Endodermal cell (in vitro differentiated cells): Measurements from ENCODE around the gene NNMT. TPM values are rescaled to one million over a fixed set of nuclear protein-coding genes. Genes with fewer than 3 reads are reported as not detected.
A peak's percentile ranks its signal among the peaks of the same experiment; 100 is the strongest.

Experiments
- DNase-seq: peaks from one replicate; pipeline ENCODE4 v3.0.0-alpha.2; 2017
- H3K27ac ChIP-seq: 2 replicates; pipeline ENCODE4 v1.5.1; 2013; ENCODE audit warnings: mild to moderate bottlenecking, low read depth, low read length, moderate library complexity
- H3K27me3 ChIP-seq: 2 replicates; pipeline ENCODE4 v1.6.1; 2013; ENCODE audit warnings: mild to moderate bottlenecking, low read length, moderate library complexity; ENCODE audit not compliant: insufficient read depth, control insufficient read depth, poor library complexity, severe bottlenecking
- H3K36me3 ChIP-seq: 2 replicates; pipeline ENCODE4 v1.7.0; 2013; ENCODE audit warnings: mild to moderate bottlenecking, low read length, moderate library complexity; ENCODE audit not compliant: control insufficient read depth, insufficient read depth
- H3K4me1 ChIP-seq: one replicate; pipeline ENCODE4 v1.7.0; 2013; ENCODE audit warnings: low read length; ENCODE audit not compliant: control insufficient read depth, insufficient read depth
- H3K4me3 ChIP-seq: 2 replicates; pipeline ENCODE4 v1.5.1; 2013; ENCODE audit warnings: mild to moderate bottlenecking, low read length, moderate library complexity
- H3K9ac ChIP-seq: 2 replicates; pipeline ENCODE4 v1.6.1; 2013; ENCODE audit warnings: mild to moderate bottlenecking, low read length, moderate library complexity; ENCODE audit not compliant: poor library complexity, severe bottlenecking; ENCODE audit errors: extremely low read depth
- H3K9me3 ChIP-seq: 2 replicates; pipeline ENCODE4 v1.6.1; 2013; ENCODE audit warnings: mild to moderate bottlenecking, low read length, moderate library complexity; ENCODE audit not compliant: control insufficient read depth
- H3K27ac Mint-ChIP-seq: 2 replicates; pipeline ENCODE4 v1.8.0; 2020; ENCODE audit warnings: mixed read lengths
- H3K27me3 Mint-ChIP-seq: 2 replicates; pipeline ENCODE4 v1.8.0; 2021; ENCODE audit warnings: mild to moderate bottlenecking, mixed read lengths; ENCODE audit not compliant: insufficient read depth
- H3K36me3 Mint-ChIP-seq: 2 replicates; pipeline ENCODE4 v1.8.0; 2020; ENCODE audit warnings: low read depth, mixed read lengths
- H3K4me1 Mint-ChIP-seq: 2 replicates; pipeline ENCODE4 v1.8.0; 2020; ENCODE audit warnings: mixed read lengths
- H3K4me3 Mint-ChIP-seq: 2 replicates; pipeline ENCODE4 v1.8.0; 2020; ENCODE audit warnings: mild to moderate bottlenecking, moderate library complexity, mixed read lengths
- H3K9me3 Mint-ChIP-seq: 2 replicates; pipeline ENCODE4 v1.8.0; 2020; ENCODE audit warnings: mild to moderate bottlenecking, mixed read lengths
- CTCF ChIP-seq: fragments of 200-600 bp; sonication (generic); conservative IDR thresholded peaks from 2 replicates; pipeline ENCODE4 v1.5.0; 2021; ENCODE audit warnings: antibody characterized with exemption, mild to moderate bottlenecking
- WGBS, 2 experiments: methylation state at CpG; one replicate each; pipeline versions ENCODE4 v1.1.5 to v1.1.7; 2013; ENCODE audit warnings: missing lambda C conversion rate in 2 of 2, mixed read lengths in 1 of 2; ENCODE audit not compliant: insufficient coverage in 1 of 2, insufficient read length in 1 of 2; 5-methylcytosine and 5-hydroxymethylcytosine counted together
- total RNA-seq, 2 donors: library from RNA; stranded (reverse); fragmentation: NEBNext Ultra II Directional in 1 of 2; extraction: Animal tissue kit (Norgen Biotek cat#: 25700) in 1 of 2; gene quantifications; 2 replicates in 1 of 2; 3 replicates in 1 of 2; pipeline ENCODE4 v1.2.1, GENCODE V29; 2021

NNMT gene
- total RNA-seq, 2 donors from 2014 or later, result not detected

GRCh38 chr11:114262681-114263512 lies 33.3 kb upstream of the NNMT start:
- peak; percentile 71 for DNase-seq
- no peaks in the 10 kb centered on the region for H3K9me3 ChIP-seq

GRCh38 chr11:114263513-114264170 lies 32.6 kb upstream of the NNMT start:
- Mint-ChIP-seq H3K36me3 (no peaks in the 10 kb centered on the region), H3K27me3 (peaks cover 4% of the 10 kb centered on the region), H3K4me3 (no peak overlapping the region), H3K27ac (no peak overlapping the region), H3K4me1 (no peaks in the 10 kb centered on the region), H3K9me3 (no peaks in the 10 kb centered on the region)
- 73 to 90% methylated on average over 3 to 7 of the region's 7 CpGs for WGBS, 2 experiments
- TF ChIP-seq CTCF, result no peak
- Histone ChIP-seq H3K36me3 (no peaks in the 10 kb centered on the region), H3K4me3 (no peak overlapping the region), H3K27ac (no peak overlapping the region), H3K4me1 (no peaks in the 10 kb centered on the region), H3K9ac (no peak overlapping the region), H3K9me3 (no peaks in the 10 kb centered on the region), H3K27me3 (no peaks in the 10 kb centered on the region)
- DNase-seq, result no peak

More at GRCh38 chr11:114262681-114263512, 33.3 kb upstream of the NNMT start:
- TF ChIP-seq CTCF, result peak; percentile 79
- H3K27me3 Mint-ChIP-seq, result peaks cover 6% of the 10 kb centered on the region
- no peaks in the 10 kb centered on the region for H3K27me3 ChIP-seq
- WGBS, 2 experiments, result 45 to 49% methylated on average over 7 to 9 of the region's 9 CpGs
- H3K9me3 Mint-ChIP-seq, result no peaks in the 10 kb centered on the region
- H3K4me3 ChIP-seq, result no peak overlapping the region
- no peak overlapping the region for H3K27ac ChIP-seq
- H3K27ac Mint-ChIP-seq, result no peak overlapping the region
- H3K36me3 ChIP-seq, result no peaks in the 10 kb centered on the region
- no peak overlapping the region for H3K4me3 Mint-ChIP-seq
- no peaks in the 10 kb centered on the region for H3K4me1 ChIP-seq
- H3K36me3 Mint-ChIP-seq, result no peaks in the 10 kb centered on the region
- no peak overlapping the region for H3K9ac ChIP-seq
- no peaks in the 10 kb centered on the region for H3K4me1 Mint-ChIP-seq

- Mint-ChIP-seq H3K36me3 (no peaks in the 10 kb centered on the region), H3K9me3 (no peaks in the 10 kb centered on the region), H3K27me3 (no peaks in the 10 kb centered on the region), H3K4me1 (no peaks in the 10 kb centered on the region), H3K4me3 (no peak overlapping the region), H3K27ac (no peak overlapping the region)
- Histone ChIP-seq H3K36me3 (no peaks in the 10 kb centered on the region), H3K9me3 (no peaks in the 10 kb centered on the region), H3K27ac (no peak overlapping the region), H3K9ac (no peak overlapping the region), H3K4me3 (no peak overlapping the region), H3K4me1 (no peaks in the 10 kb centered on the region), H3K27me3 (no peaks in the 10 kb centered on the region)
- no peak for TF ChIP-seq CTCF
- WGBS, 2 experiments, result 94% methylated on average over 2 of the region's 2 CpGs; no CpG with 5 or more reads in 1 of the 2 experiments
- no peak for DNase-seq
Measured at GRCh38 chr11:114264381-114264780, 31.8 kb upstream of the NNMT start.
